Activated CD4-positive, alpha-beta memory T cell treated with anti-CD3 and anti-CD28 coated beads for 36 hours (primary cell): ENCODE results near the gene TSHZ2. TPM values are rescaled to one million over a fixed set of nuclear protein-coding genes. Genes with fewer than 3 reads are reported as not detected.

Experiments used
- CTCF ChIA-PET: fragments of 350-600 bp; sonication (Branson Sonifier 250); formaldehyde crosslinking; loops from one replicate; lab custom pipeline; 2021; ENCODE audit warnings: antibody characterized with exemption, inconsistent platforms; lab: Charles Lee
- POLR2A ChIA-PET: fragments of 350-600 bp; sonication (Branson Sonifier 250); formaldehyde crosslinking; loops from one replicate; lab custom pipeline; 2021; ENCODE audit warnings: antibody characterized with exemption; lab: Charles Lee
- DNase-seq: peaks from one replicate; pipeline ENCODE4 v3.0.0-alpha.2; 2020
- H3K27ac Mint-ChIP-seq: one replicate; pipeline ENCODE4 v1.8.0; 2021; ENCODE audit warnings: mixed read lengths
- H3K27me3 Mint-ChIP-seq: one replicate; pipeline ENCODE4 v1.8.0; 2021; ENCODE audit warnings: mixed read lengths
- H3K36me3 Mint-ChIP-seq: one replicate; pipeline ENCODE4 v1.8.0; 2021; ENCODE audit warnings: mixed read lengths
- H3K4me1 Mint-ChIP-seq: one replicate; pipeline ENCODE4 v1.8.0; 2021; ENCODE audit warnings: low read depth, mixed read lengths
- H3K4me3 Mint-ChIP-seq: one replicate; pipeline ENCODE4 v1.8.0; 2021; ENCODE audit warnings: mild to moderate bottlenecking, mixed read lengths
- H3K9me3 Mint-ChIP-seq: one replicate; pipeline ENCODE4 v1.8.0; 2021; ENCODE audit warnings: mixed read lengths
- intact Hi-C: fragments of 100-400 bp; cut with micrococcal nuclease; formaldehyde crosslinking; loops from one replicate; pipeline ENCODE4 v1.15.1; 2023
- total RNA-seq, 2 experiments: library from RNA; stranded (reverse); gene quantifications; one replicate each; pipeline ENCODE4 v1.2.3, GENCODE V29; 2021

TSHZ2 gene
- total RNA-seq, 2 experiments from 2014 or later: 28.9 to 36.0 TPM

DNA sequence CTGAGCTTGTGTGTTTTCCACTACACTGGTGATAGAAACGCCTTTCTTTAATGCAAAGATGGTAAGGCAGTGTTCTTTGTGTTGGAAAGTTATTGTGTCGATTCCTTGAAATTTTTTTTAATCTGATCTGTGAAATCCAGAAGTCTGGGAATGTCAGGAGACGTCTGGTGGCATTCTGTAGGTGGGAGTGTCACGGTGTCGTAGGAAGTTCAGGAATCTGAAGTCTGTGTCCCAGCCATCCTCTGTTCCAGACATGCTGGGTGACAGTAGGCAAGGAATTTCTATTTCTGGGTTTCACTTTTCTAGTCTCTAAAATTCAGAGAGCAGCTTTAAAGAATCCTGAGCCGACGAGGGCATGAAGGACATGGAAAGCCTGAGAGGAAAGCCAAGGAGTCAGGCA, 397.7 kb downstream of the TSHZ2 start:
- Mint-ChIP-seq H3K9me3 (no peaks in the 10 kb centered on the region), H3K27ac (no peak overlapping the region), H3K36me3 (peaks cover 7% of the 10 kb centered on the region), H3K27me3 (no peaks in the 10 kb centered on the region), H3K4me3 (no peak overlapping the region), H3K4me1 (no peaks in the 10 kb centered on the region)
- CTCF ChIA-PET: no interaction called here
- DNase-seq: no peak
- intact Hi-C loops: no loop called here
- POLR2A ChIA-PET: no interaction called here

DNA sequence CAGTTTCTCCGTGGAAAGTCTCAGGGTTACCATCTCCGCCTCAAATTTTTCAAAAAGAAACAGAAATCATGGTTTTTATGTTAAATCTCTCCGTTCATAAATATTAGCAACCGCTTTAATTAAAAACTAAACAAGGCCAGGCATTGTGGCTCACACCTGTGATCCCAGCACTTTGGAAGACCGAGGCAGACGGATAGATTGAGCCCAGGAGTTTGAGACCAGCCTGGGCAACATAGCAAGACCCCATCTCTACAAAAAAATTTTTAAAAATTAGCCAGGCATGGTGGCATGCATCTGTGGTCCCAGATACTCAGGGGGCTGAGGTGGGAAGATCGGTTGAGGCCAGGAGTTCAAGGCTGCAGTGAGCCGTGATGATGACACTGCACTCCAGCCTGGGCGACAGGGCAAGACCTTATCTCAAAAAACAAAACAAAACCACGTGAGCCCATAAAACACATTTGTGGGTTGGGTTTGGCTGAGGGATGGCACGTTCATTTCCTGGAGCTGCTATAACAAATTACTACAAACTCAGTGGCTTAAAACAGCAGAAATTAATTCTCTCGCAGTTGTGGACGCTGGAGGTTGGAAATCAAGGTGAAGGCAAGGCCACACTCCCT, 398.3 kb downstream of the TSHZ2 start:
- DNase-seq: no peak
- H3K9me3 Mint-ChIP-seq: no peaks in the 10 kb centered on the region
- no peak overlapping the region for H3K4me3 Mint-ChIP-seq
- no peak overlapping the region for H3K27ac Mint-ChIP-seq
- H3K4me1 Mint-ChIP-seq: no peaks in the 10 kb centered on the region
- CTCF ChIA-PET: interaction anchor here (0.5 kb wide), 1 partner anchor 545 kb away, joined by 3 read pairs; no protein-coding TSS in a partner anchor
- POLR2A ChIA-PET: no interaction called here
- intact Hi-C loops: no loop called here
- peaks cover 9% of the 10 kb centered on the region for H3K36me3 Mint-ChIP-seq
- H3K27me3 Mint-ChIP-seq: no peaks in the 10 kb centered on the region

DNA sequence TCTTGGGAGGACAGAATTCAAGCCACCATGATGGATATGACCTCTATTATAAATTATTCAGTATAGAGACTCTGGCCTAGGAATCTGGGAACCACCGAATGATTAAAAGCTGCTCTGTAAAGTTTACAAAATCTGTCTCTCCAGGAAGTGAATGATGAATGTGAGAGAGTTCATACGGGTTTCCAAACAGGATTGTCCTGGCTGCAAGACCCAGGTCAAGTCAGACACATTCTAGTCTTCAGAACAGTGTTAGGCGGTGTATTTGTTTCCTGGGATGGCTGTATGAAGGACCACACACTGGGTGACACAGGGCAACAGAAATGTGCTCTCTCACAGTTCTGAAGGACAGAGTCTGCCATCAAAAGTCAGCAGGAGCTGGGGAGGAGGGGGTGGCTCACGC, 399.1 kb downstream of the TSHZ2 start:
- H3K4me3 Mint-ChIP-seq: no peak overlapping the region
- H3K27me3 Mint-ChIP-seq: no peaks in the 10 kb centered on the region
- CTCF ChIA-PET: no interaction called here
- no peak overlapping the region for H3K27ac Mint-ChIP-seq
- H3K36me3 Mint-ChIP-seq: peaks cover 9% of the 10 kb centered on the region
- POLR2A ChIA-PET: no interaction called here
- no peak for DNase-seq
- H3K9me3 Mint-ChIP-seq: no peaks in the 10 kb centered on the region
- intact Hi-C loops: no loop called here
- H3K4me1 Mint-ChIP-seq: no peaks in the 10 kb centered on the region

DNA sequence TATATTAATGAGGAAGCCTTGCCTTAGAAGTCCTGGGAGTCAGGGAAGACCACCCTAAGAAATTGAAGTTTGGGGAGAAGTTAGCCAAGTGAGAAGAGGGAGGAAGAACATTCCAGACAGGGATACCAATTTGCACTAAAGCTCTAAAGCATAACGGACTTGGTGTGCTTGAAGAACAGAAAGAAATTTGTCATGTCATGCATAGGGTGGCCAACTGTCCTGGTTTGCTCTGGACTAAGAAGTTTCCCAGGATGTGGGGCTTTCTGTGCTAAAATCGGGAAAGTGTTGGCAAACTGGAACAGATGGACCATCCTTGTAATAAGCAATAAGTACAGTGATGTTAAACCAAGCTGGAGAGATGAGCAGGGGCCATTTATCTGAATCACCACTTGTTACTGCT, 403.9 kb downstream of the TSHZ2 start:
- intact Hi-C loops: no loop called here
- no peak for DNase-seq
- no peak overlapping the region for H3K4me3 Mint-ChIP-seq
- H3K27me3 Mint-ChIP-seq: no peaks in the 10 kb centered on the region
- peaks cover 7% of the 10 kb centered on the region for H3K36me3 Mint-ChIP-seq
- CTCF ChIA-PET: no interaction called here
- H3K27ac Mint-ChIP-seq: no peak overlapping the region
- H3K4me1 Mint-ChIP-seq: no peaks in the 10 kb centered on the region
- POLR2A ChIA-PET: no interaction called here
- no peaks in the 10 kb centered on the region for H3K9me3 Mint-ChIP-seq

DNA sequence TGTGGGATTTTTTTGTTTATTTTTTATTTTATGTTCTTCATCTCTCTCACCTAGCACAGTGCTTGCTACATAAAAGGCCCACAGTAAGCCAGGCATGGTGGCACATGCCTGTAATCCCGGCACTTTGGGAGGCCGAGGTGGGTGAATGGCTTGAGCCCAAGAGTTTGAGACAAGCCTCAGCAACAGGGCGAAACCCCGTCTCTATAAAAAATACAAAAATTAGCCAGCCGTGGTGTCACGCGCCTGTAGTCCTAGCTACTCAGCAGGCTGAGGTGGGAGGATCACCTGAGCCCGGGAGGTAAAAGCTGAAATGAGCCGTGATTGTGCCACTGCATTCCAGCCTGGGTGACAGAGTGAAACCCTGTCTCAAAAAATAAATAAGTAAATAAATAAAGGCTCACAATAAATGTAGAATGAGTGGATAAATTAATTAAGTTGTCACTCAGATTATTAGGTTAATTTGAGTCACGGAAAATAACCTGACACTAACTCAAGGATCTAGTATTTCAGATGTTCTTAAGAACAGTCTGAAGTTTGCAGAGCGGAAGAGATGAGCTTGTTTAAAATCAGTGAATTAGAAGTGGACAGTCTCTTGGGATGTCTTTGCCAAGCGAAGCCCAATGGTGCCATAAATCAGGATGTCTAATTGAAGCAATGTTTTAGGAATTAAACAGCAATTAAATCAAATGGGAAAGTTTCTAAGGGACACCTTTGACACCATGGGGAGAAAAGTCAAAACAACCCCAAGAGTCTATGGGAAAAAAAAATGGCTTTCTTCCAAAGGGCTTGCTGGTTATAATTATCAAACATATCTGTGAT, 407.1 kb downstream of the TSHZ2 start:
- CTCF ChIA-PET: no interaction called here

DNA sequence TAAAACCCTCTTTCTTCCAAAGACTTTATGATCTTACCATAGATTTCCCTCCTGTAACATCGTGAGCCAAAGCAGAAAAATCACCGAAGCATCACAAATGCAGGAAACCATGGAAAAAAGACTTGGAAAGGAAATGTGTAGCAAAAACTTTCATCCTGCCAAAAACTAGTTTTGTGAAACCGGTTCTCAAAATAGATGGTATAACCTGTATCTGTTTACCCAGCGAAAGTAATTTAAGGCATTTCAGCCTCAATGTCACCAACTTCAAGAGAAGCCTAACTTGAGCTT, 407.6 kb downstream of the TSHZ2 start:
- CTCF ChIA-PET: no interaction called here
- H3K27me3 Mint-ChIP-seq: no peaks in the 10 kb centered on the region
- H3K9me3 Mint-ChIP-seq: no peaks in the 10 kb centered on the region
- no peaks in the 10 kb centered on the region for H3K4me1 Mint-ChIP-seq
- H3K36me3 Mint-ChIP-seq: peaks cover 2% of the 10 kb centered on the region
- DNase-seq: no peak
- no peak overlapping the region for H3K27ac Mint-ChIP-seq
- POLR2A ChIA-PET: no interaction called here
- intact Hi-C loops: no loop called here
- H3K4me3 Mint-ChIP-seq: no peak overlapping the region

More for the DNA sequence above, 407.1 kb downstream of the TSHZ2 start:
- Mint-ChIP-seq H3K9me3 (no peaks in the 10 kb centered on the region), H3K4me3 (no peak overlapping the region), H3K27ac (no peak overlapping the region), H3K27me3 (no peaks in the 10 kb centered on the region), H3K36me3 (peaks cover 5% of the 10 kb centered on the region), H3K4me1 (no peaks in the 10 kb centered on the region)
- POLR2A ChIA-PET: no interaction called here
- no peak for DNase-seq
- intact Hi-C loops: no loop called here

DNA sequence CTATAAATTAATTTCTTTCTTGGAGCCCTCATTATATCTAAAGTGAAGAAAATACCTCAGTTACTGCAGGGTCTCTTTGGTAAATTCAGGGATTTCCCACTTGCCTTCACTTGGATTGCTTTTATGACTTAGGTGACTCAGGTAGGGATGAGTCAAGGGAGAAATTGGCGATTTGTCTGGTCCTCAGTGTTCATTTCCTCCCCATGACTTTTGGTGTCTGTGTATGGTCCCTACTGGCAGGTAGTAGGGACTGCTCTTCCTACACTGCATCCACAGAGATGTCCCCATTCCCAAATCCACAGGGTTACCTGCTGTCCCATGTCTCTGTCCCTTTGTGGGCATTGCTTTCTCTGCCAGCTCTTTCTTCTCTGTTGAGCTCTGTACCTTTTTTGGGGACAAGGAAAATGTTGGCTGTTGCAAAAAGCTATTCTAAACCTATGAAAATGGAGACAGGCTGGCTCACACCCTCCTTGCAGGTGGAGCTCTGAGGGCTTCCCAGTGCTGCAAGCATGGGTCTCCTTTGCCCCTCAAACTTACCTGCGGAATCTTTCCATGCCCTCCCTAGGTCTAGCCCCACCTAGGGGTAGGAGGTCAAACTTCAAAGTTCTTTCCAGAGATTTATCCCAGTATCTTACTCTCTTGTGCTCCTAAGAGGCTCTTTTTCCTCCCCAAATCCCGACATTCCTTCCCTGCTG, 409.6 kb downstream of the TSHZ2 start:
- H3K27ac Mint-ChIP-seq: no peak overlapping the region
- H3K36me3 Mint-ChIP-seq: no peaks in the 10 kb centered on the region
- ChIA-PET CTCF (no interaction called here), POLR2A (no interaction called here)
- H3K9me3 Mint-ChIP-seq: no peaks in the 10 kb centered on the region
- intact Hi-C loops: no loop called here
- H3K4me1 Mint-ChIP-seq: no peaks in the 10 kb centered on the region
- no peaks in the 10 kb centered on the region for H3K27me3 Mint-ChIP-seq
- H3K4me3 Mint-ChIP-seq: no peak overlapping the region
- DNase-seq: no peak

DNA sequence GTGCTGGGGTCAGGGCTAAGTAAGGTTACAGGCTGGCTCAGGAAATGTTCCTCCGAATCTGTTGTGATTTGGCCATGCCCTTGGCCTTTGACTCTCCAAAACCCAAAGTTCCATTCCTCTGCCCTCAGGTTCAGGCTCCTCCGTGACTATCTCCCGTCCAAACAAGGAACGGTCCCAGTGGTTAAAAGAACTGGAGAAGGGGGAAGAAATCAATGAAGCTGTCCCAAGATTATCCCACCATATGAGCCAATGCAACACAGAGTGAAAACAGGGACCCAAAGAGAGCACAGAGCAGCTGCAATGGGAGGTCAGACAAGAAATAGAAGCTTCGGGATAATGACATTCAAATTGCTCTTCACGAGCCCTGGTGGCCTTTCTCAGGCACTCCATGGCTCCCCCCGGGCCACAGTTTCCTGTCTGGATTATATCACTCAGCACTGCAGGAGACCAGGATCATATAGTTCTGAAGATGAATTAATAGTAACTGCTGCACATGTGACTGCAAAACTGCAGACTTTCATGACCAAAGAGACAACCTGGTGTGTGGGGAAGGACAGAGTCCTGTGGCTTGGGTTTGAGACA, 410.2 kb downstream of the TSHZ2 start:
- CTCF ChIA-PET: no interaction called here

DNA sequence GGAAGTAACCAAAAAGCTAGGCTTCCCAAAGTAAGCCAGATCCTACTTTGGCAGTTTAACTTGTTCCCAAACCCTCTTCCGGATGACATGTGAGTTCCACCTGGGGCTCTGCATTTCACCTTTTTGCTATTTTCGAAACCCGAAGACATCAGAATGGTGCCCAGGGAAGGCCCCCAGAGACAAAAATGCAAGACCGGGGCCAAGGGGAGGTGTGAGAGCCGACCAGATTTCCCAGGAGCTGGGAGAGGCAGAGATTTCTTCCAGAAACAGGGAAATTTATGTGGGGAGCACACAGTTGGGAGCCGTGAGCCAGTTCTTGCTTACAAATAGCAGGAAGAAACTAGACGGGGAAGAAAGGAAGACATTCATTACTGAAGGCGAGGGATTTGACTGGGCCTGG, 411.8 kb downstream of the TSHZ2 start:
- no peak overlapping the region for H3K4me3 Mint-ChIP-seq
- ChIA-PET POLR2A (no interaction called here), CTCF (interaction anchor here (0.6 kb wide), 1 partner anchor 1585 kb away, joined by 4 read pairs; no protein-coding TSS in a partner anchor)
- no peaks in the 10 kb centered on the region for H3K27me3 Mint-ChIP-seq
- H3K9me3 Mint-ChIP-seq: no peaks in the 10 kb centered on the region
- H3K27ac Mint-ChIP-seq: no peak overlapping the region
- no peak for DNase-seq
- intact Hi-C loops: no loop called here
- peaks cover 10% of the 10 kb centered on the region for H3K4me1 Mint-ChIP-seq
- peaks cover 2% of the 10 kb centered on the region for H3K36me3 Mint-ChIP-seq

More for the DNA sequence above, 410.2 kb downstream of the TSHZ2 start:
- no peak overlapping the region for H3K4me3 Mint-ChIP-seq
- no peaks in the 10 kb centered on the region for H3K36me3 Mint-ChIP-seq
- intact Hi-C loops: no loop called here
- H3K4me1 Mint-ChIP-seq: no peaks in the 10 kb centered on the region
- H3K9me3 Mint-ChIP-seq: no peaks in the 10 kb centered on the region
- POLR2A ChIA-PET: no interaction called here
- no peak overlapping the region for H3K27ac Mint-ChIP-seq
- DNase-seq: no peak
- H3K27me3 Mint-ChIP-seq: no peaks in the 10 kb centered on the region

DNA sequence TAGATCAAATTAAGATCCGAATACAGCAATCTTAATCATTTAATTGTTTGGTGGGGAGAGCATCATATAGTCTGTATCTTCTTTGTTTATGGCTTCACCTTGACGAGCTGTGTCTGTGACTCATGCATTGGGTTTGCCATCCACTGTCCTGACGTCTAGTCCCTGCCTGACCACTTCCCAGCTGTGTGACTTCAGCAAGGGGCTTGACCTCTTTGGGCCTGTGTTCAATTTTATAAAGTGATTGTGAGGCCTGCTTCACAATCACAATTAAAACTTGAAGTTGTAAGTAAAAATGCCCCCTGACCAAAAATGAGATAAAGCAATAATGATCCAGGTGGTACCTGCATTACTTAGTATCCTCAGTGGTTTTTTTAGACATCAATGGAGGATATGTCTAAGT, 412.2 kb downstream of the TSHZ2 start:
- no peak overlapping the region for H3K4me3 Mint-ChIP-seq
- H3K4me1 Mint-ChIP-seq: peaks cover 15% of the 10 kb centered on the region
- intact Hi-C loops: no loop called here
- H3K27me3 Mint-ChIP-seq: no peaks in the 10 kb centered on the region
- ChIA-PET POLR2A (no interaction called here), CTCF (no interaction called here)
- DNase-seq: no peak
- H3K36me3 Mint-ChIP-seq: peaks cover 2% of the 10 kb centered on the region
- H3K27ac Mint-ChIP-seq: no peak overlapping the region
- H3K9me3 Mint-ChIP-seq: no peaks in the 10 kb centered on the region

DNA sequence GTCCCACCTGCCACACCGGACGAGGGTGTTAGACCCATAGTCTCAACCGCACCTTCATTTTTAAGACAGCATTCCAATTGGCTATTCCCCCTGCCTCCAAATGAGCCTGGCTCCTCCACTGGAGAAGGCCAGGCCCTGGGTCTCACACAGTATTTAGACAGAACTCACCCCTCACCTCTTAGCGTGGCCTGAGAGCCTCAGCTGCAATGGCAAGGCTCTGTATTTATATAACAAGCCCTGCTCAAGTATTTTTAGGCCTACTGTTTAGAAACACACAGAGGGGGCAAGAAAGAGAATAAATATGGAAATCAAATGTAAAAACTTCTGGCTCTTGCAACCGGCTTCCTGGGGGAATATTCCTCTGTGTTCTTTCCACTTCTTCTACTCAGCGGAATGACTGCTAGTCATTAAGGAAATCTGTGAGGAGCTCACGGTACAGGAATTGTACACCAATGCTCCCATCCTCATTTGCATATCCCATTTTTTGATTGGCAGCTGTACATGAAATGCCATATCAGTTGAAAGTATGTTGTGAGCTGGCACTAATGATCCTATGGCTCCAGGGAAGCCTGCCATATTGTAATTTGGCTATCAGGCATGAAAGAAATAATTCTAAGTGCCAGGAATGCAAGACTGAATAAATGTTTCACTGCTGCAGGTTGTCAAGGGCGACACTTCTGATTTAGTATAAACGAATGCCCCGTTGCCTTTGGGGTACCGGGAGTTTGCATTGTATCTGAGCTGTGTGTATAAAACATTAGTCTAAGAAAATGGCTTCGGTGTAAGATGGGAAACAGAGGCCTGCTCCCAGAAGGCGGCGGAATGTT, 414.0 kb downstream of the TSHZ2 start:
- no peak for DNase-seq
- intact Hi-C loops: no loop called here
- Mint-ChIP-seq H3K4me3 (no peak overlapping the region), H3K4me1 (peaks cover 17% of the 10 kb centered on the region), H3K36me3 (peaks cover 2% of the 10 kb centered on the region), H3K27ac (no peak overlapping the region), H3K27me3 (no peaks in the 10 kb centered on the region), H3K9me3 (no peaks in the 10 kb centered on the region)
- POLR2A ChIA-PET: no interaction called here
- CTCF ChIA-PET: no interaction called here
